IgD-negative memory B cell (primary cell): ENCODE data around the gene PHACTR1. TPM values are rescaled to one million over a fixed set of nuclear protein-coding genes. Genes with fewer than 3 reads are reported as not detected.

Source experiments
- H3K27ac Mint-ChIP-seq, 3 donors: one replicate each; pipeline ENCODE4 v1.8.0; 2020 to 2022; ENCODE audit warnings: mild to moderate bottlenecking in 3 of 3, mixed read lengths in 3 of 3, moderate library complexity in 1 of 3
- H3K27me3 Mint-ChIP-seq: one replicate; pipeline ENCODE4 v1.8.0; 2021; ENCODE audit warnings: mixed read lengths
- H3K36me3 Mint-ChIP-seq: one replicate; pipeline ENCODE4 v1.8.0; 2020; ENCODE audit warnings: mild to moderate bottlenecking, mixed read lengths
- H3K4me1 Mint-ChIP-seq, 3 donors: one replicate each; pipeline ENCODE4 v1.8.0; 2020 to 2022; ENCODE audit warnings: mixed read lengths in 3 of 3, mild to moderate bottlenecking in 1 of 3
- H3K4me3 Mint-ChIP-seq, 4 donors: one replicate each; pipeline ENCODE4 v1.8.0; 2020 to 2022; ENCODE audit warnings: mild to moderate bottlenecking in 4 of 4, mixed read lengths in 4 of 4, moderate library complexity in 3 of 4
- H3K9me3 Mint-ChIP-seq, 3 donors: one replicate each; pipeline ENCODE4 v1.8.0; 2020 to 2021; ENCODE audit warnings: mixed read lengths in 3 of 3, mild to moderate bottlenecking in 1 of 3
- polyA plus RNA-seq: library from polyadenylated mRNA; unstranded; fragments of 300-500 nt; fragmentation: Illumina TruSeq; gene quantifications from one replicate; pipeline ENCODE4 v1.2.3, GENCODE V29; 2021

The PHACTR1 gene
- polyA plus RNA-seq, 1 donor from 2014 or later: 12.8 TPM

DNA sequence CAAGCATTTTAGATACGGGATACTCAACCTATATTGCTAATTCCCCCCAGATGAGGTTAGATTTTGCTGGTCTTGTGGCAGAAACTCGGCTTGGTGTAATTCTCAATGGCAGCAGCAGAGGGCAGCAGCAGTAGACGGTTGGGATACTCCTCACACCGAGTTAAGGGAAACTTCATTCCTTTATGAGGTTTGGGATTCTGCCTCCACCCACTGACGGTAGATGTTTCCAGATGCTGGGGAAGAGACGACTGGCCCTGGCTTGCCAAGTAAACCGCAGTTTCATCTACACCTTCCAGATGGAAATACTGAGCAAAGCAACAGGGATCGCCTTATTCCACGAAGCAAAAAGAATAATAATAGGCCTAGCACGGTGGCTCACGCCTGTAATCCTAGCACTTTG, 620.0 kb downstream of the PHACTR1 start:
- peaks cover 4% of the 10 kb centered on the region for H3K36me3 Mint-ChIP-seq
- H3K27ac Mint-ChIP-seq: no peak overlapping the region
- no peaks in the 10 kb centered on the region for H3K27me3 Mint-ChIP-seq
- peaks cover 29 to 42% (median 32%) of the 10 kb centered on the region in 3 donors for H3K4me1 Mint-ChIP-seq
- no peak overlapping the region for H3K4me3 Mint-ChIP-seq
- no peaks in the 10 kb centered on the region for H3K9me3 Mint-ChIP-seq

GRCh38 chr6:13338038-13338437, 621.5 kb downstream of the PHACTR1 start:
- H3K27ac Mint-ChIP-seq: peak overlapping the region; percentile 1 to 42 (median 17)
- H3K4me3 Mint-ChIP-seq: peak overlapping the region in 2 of 4 donors; percentile 43 to 82
- peaks cover 29 to 37% (median 30%) of the 10 kb centered on the region in 3 donors for H3K4me1 Mint-ChIP-seq
- no peaks in the 10 kb centered on the region for H3K27me3 Mint-ChIP-seq
- peaks cover 7% of the 10 kb centered on the region for H3K36me3 Mint-ChIP-seq
- peaks cover 0 to 5% (median 2%) of the 10 kb centered on the region in 3 donors for H3K9me3 Mint-ChIP-seq
